Keratinocyte (primary cell): ENCODE measurements around the gene RPS6KA5. TPM values are rescaled to one million over a fixed set of nuclear protein-coding genes. Genes with fewer than 3 reads are reported as not detected.
"Not testable (repeated sequence)": the region's sequence is repeated elsewhere in the genome, so short reads cannot be mapped to it uniquely, and the experiment has no call there.

Experiments
- DNase-seq: peaks from one replicate; pipeline ENCODE4 v3.0.0-alpha.2; 2011; ENCODE audit warnings: low read depth, missing footprints, low spot score
- FAIRE-seq: peaks from 2 replicates; lab custom pipeline; 2011; peaks lifted over from hg19 to GRCh38; lab: Jason Lieb, UNC
- H2AFZ ChIP-seq: 2 replicates; pipeline ENCODE4 v1.6.0; 2012; ENCODE audit warnings: low read length, control low read depth, inconsistent platforms; ENCODE audit not compliant: control insufficient read depth
- H3K27ac ChIP-seq: 2 replicates; pipeline ENCODE4 v1.5.1; 2011; ENCODE audit warnings: low read length; ENCODE audit not compliant: control insufficient read depth, insufficient read depth
- H3K27me3 ChIP-seq: 3 replicates; pipeline ENCODE4 v1.6.0; 2011; ENCODE audit warnings: low read length; ENCODE audit not compliant: control insufficient read depth, insufficient read depth; ENCODE audit errors: extremely low read depth
- H3K36me3 ChIP-seq, 2 experiments: 2 replicates in 1 of 2; 3 replicates in 1 of 2; pipeline ENCODE4 v1.5.1; 2011; ENCODE audit warnings: low read length in 2 of 2, mild to moderate bottlenecking in 1 of 2; ENCODE audit not compliant: control insufficient read depth in 2 of 2, insufficient read depth in 2 of 2; ENCODE audit errors: extremely low read depth in 1 of 2
- H3K4me1 ChIP-seq: 3 replicates; pipeline ENCODE4 v1.5.1; 2011; ENCODE audit warnings: low read length; ENCODE audit not compliant: control insufficient read depth, insufficient read depth; ENCODE audit errors: extremely low read depth
- H3K4me2 ChIP-seq: 3 replicates; pipeline ENCODE4 v1.6.0; 2011; ENCODE audit warnings: low read depth, low read length; ENCODE audit not compliant: control insufficient read depth, insufficient read depth; ENCODE audit errors: extremely low read depth
- H3K4me3 ChIP-seq, 3 experiments: fragments of 200-600 bp in 1 of 3; sonication (generic) in 1 of 3; 2 replicates in 2 of 3; 3 replicates in 1 of 3; pipeline ENCODE4 v1.5.1; 2011 to 2016; ENCODE audit warnings: low read length in 3 of 3, mild to moderate bottlenecking in 3 of 3, control low read depth in 2 of 3, inconsistent platforms in 1 of 3, low read depth in 1 of 3, mixed read lengths in 1 of 3, mixed run types in 1 of 3, moderate library complexity in 1 of 3; ENCODE audit not compliant: control insufficient read depth in 2 of 3, insufficient read depth in 2 of 3; ENCODE audit errors: extremely low read depth in 1 of 3
- H3K79me2 ChIP-seq: 2 replicates; pipeline ENCODE4 v1.6.0; 2012; ENCODE audit warnings: low read length; ENCODE audit not compliant: control insufficient read depth, insufficient read depth
- H3K9ac ChIP-seq: 3 replicates; pipeline ENCODE4 v1.6.0; 2011; ENCODE audit warnings: low read length; ENCODE audit not compliant: control insufficient read depth, insufficient read depth; ENCODE audit errors: extremely low read depth
- H3K9me1 ChIP-seq: 3 replicates; pipeline ENCODE4 v1.6.0; 2011; ENCODE audit warnings: low read length; ENCODE audit not compliant: control insufficient read depth, insufficient read depth; ENCODE audit errors: extremely low read depth
- H3K9me3 ChIP-seq: 2 replicates; pipeline ENCODE4 v1.5.1; 2012; ENCODE audit warnings: low read depth, low read length; ENCODE audit not compliant: control insufficient read depth
- H4K20me1 ChIP-seq: 3 replicates; pipeline ENCODE4 v1.6.0; 2011; ENCODE audit warnings: low read length; ENCODE audit not compliant: control insufficient read depth, insufficient read depth; ENCODE audit errors: extremely low read depth
- CTCF ChIP-seq, 3 experiments: IDR thresholded peaks in 1 of 3; conservative IDR thresholded peaks in 1 of 3; optimal IDR thresholded peaks in 1 of 3; 2 replicates in 2 of 3; 3 replicates in 1 of 3; pipeline versions ENCODE3 to v1.5.1; 2011; ENCODE audit warnings: low read length in 3 of 3, mild to moderate bottlenecking in 3 of 3, moderate library complexity in 2 of 3, control low read depth in 1 of 3, inconsistent platforms in 1 of 3; ENCODE audit not compliant: insufficient read depth in 2 of 3; ENCODE audit errors: extremely low read depth in 1 of 3
- EZH2 ChIP-seq: IDR thresholded peaks from one replicate; pipeline ENCODE4 v1.6.1; 2012; ENCODE audit warnings: inconsistent platforms, mild to moderate bottlenecking, low read length, moderate library complexity
- dilution Hi-C: fragments of 300-500 bp; cut with MboI; formaldehyde crosslinking; loops from one replicate; pipeline ENCODE4 v1.7.0; 2020; ENCODE audit warnings: low sequenced_read_pairs; ENCODE audit not compliant: extremely low pct_ligation_motif_present
- polyA plus RNA-seq, 5 experiments: library from polyadenylated mRNA; depleted of rRNA in 3 of 5; stranded (reverse) in 3 of 5; stranded (forward) in 1 of 5; unstranded in 1 of 5; fragments of >200 nt; gene quantifications; 1 replicate in 1 of 5; 2 replicates in 3 of 5; 3 replicates in 1 of 5; pipeline versions ENCODE4 v1.2.1 to v1.2.3, GENCODE V29; 2011 to 2012; ENCODE audit warnings: missing spikeins in 2 of 5, low read depth in 1 of 5, low replicate concordance in 1 of 5

Gene RPS6KA5
- polyA plus RNA-seq, 1 donor (not counting 4 experiments of a cell fraction or from before 2014, with no cell fraction given), result 2.9 TPM

DNA sequence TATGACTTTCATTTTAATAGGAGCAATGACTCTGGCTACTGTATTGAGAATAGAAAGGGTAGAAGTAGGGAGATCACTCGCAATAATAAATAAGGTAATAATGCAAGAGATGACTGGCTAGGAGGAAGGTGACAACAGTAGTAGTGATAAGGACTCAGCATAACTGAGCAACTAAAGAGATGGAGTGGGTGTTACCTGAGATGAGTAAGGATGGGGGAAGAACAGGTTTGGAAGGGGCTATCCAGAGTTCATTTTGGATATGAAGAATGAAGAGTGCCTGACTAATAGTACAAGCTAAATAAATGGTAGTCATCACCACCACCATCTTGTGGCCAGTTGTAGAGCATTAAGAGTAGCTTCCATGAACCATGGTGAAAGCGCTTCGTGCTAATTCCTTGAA is 101.1 kb downstream of the RPS6KA5 start:
- no peaks in the 10 kb centered on the region for H3K27me3 ChIP-seq
- no peaks in the 10 kb centered on the region for H3K9me3 ChIP-seq
- no peak overlapping the region for H3K4me3 ChIP-seq
- no peak overlapping the region for H2AFZ ChIP-seq
- no peaks in the 10 kb centered on the region for H3K79me2 ChIP-seq
- H3K27ac ChIP-seq, result no peak overlapping the region
- H3K4me2 ChIP-seq, result no peak overlapping the region
- no peak for TF ChIP-seq CTCF (optimal IDR thresholded peaks at IDR 0.05 in 1 of 3, IDR thresholded peaks at IDR 0.05 in 1 of 3, conservative IDR thresholded peaks at IDR 0.05 in 1 of 3; ENCODE audit: extremely low read depth in 1 of 3, insufficient read depth in 2 of 3, low read length in 3 of 3)
- TF ChIP-seq EZH2, result no peak
- H3K4me1 ChIP-seq, result peaks cover 4% of the 10 kb centered on the region
- dilution Hi-C loops, result no loop called here
- no peaks in the 10 kb centered on the region for H4K20me1 ChIP-seq
- DNase-seq (no peak), FAIRE-seq (no peak)
- no peaks in the 10 kb centered on the region for H3K36me3 ChIP-seq
- H3K9ac ChIP-seq, result no peak overlapping the region
- no peaks in the 10 kb centered on the region for H3K9me1 ChIP-seq

GRCh38 chr14:90956273-90956672 is 104.2 kb downstream of the RPS6KA5 start:
- no peak for FAIRE-seq
- Histone ChIP-seq H3K9me1 (no peaks in the 10 kb centered on the region), H3K4me3 (no peak overlapping the region), H3K27me3 (no peaks in the 10 kb centered on the region), H3K9me3 (no peaks in the 10 kb centered on the region), H3K79me2 (no peaks in the 10 kb centered on the region), H3K27ac (no peak overlapping the region), H3K4me2 (no peak overlapping the region), H2AFZ (no peak overlapping the region), H3K9ac (no peak overlapping the region), H3K4me1 (peaks cover 4% of the 10 kb centered on the region), H3K36me3 (no peaks in the 10 kb centered on the region), H4K20me1 (no peaks in the 10 kb centered on the region)
- DNase-seq, result no peak
- dilution Hi-C loops, result no loop called here
- TF ChIP-seq EZH2 (no peak), CTCF (optimal IDR thresholded peaks at IDR 0.05 in 1 of 3, IDR thresholded peaks at IDR 0.05 in 1 of 3, conservative IDR thresholded peaks at IDR 0.05 in 1 of 3; ENCODE audit: extremely low read depth in 1 of 3, insufficient read depth in 2 of 3, low read length in 3 of 3) (no peak)

DNA sequence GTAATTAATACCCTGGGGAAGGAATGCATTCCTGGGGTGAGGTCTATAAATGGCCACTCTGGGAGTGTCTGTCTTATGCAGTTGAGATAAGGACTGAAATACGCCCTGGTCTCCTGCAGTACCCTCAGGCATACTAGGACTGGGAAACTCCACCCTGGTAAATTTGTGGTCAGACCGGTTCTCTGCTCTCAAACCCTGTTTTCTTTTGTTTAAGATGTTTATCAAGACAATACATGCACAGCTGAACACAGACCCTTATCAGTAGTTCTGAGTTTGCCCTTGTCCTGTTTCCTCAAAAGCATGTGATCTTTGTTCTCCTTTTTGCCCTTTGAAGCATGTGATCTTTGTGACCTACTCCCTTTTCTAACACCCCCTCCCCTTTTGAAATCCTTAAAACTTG is 106.8 kb downstream of the RPS6KA5 start:
- not testable (repeated sequence) for FAIRE-seq

More for the DNA sequence above, 106.8 kb downstream of the RPS6KA5 start:
- H3K4me2 ChIP-seq, H4K20me1 ChIP-seq, H3K79me2 ChIP-seq, H3K9me3 ChIP-seq, H3K4me3 ChIP-seq, DNase-seq, H3K9ac ChIP-seq, dilution Hi-C loops, H2AFZ ChIP-seq, H3K9me1 ChIP-seq, H3K36me3 ChIP-seq, H3K27ac ChIP-seq, H3K27me3 ChIP-seq, H3K4me1 ChIP-seq: not testable (repeated sequence)
